Measurements from ENCODE around the gene LIN9.
A peak's percentile ranks its signal among the peaks of the same experiment; 100 is the strongest.
"Not testable (repeated sequence)": the region's sequence is repeated elsewhere in the genome, so short reads cannot be mapped to it uniquely, and the experiment has no call there.

LIN9 gene

DNA sequence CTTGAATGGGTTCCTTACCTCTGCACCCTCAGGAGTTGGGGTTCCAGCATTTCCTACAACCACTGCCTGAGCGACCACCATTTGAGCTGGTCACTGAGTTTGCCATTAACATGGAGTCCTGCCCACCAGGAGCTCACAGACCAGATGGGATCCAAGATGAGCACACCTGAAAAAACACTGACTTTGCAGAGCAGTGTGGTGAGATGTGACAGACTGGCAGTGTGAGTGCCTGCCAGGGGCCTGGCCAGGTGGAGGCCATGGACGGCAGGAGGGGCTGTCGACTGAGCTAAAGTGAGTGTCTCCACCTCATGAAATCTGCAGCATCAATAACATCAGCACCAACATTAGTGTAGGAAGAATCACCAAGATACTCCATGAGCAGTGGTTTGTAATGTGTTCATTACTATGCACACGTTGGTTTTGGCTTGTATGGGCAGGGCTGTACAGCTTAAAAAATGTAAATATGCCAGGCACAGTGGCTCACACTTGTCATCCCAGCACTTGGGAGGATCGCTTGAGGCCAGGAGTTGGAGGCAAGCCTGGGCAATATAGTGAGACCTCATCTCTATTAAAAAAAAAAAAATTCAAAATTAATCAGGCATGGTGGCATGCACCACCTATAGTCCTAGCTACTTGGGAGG is 97.7 kb downstream of the LIN9 start:
- DNase-seq (ENCODE audit: low spot score), result no peak

- DNase-seq (ENCODE audit: low spot score), result no peak
These were observed 98.3 kb downstream of the LIN9 start for GRCh38 chr1:226210571-226211176.

DNA sequence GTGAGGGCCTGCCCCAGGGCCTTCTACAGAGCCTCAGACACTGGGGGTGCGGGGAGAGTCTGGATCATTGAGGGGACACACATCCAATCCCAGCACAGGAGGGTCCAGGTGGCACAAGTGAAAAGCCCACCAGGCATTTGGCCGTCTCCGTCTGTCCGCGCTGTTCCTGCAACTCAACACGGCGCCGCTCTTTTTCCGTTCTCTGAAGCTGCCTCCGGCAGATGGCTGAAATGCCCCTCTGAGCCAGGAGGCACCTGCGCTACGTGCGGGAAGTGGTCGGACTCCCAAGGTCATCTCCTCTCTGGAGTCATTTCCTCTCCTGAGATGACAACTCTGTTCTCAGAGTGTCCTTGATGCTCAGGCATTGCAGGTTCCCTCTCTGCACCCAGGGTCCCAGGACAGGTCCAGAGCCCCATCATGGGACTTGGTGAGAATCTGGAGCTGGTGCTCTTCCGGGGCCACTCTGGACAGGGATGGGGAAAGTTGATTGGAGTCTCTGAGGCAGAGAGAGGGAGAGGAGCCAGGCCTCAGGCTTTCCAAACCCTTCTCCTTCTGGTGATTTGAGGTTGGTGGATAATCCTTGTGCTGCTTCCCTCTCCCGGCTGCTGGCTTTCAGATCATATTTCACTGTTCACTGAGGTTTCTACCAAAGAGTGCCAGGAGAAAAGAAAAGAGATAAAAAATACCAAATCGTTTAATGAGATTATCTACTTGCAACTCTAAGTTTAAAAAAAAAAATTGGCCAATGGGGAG is 99.5 kb downstream of the LIN9 start:
- no peak for DNase-seq (ENCODE audit: low spot score)

- DNase-seq (ENCODE audit: low spot score), result no peak
These were observed 101.9 kb downstream of the LIN9 start for GRCh38 chr1:226207048-226207447.

DNA sequence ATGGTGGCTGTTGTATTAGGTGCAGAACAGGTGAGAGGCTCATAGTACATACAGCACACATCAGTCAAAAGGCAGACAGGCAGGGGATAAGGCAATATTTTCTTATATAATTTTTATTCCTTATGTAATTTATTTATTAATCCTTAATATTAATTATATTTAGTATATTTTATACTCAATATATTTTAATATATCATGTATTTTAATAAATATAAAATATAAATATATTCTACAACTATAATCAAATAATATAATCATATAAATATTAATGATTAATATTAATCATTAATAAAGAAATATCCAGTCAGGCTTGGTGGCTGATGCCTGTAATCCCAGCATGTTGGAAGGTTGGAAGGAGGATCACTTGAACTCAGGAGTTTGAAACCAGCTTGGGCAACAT is 104.8 kb downstream of the LIN9 start:
- no peak for DNase-seq (ENCODE audit: low spot score)

DNA sequence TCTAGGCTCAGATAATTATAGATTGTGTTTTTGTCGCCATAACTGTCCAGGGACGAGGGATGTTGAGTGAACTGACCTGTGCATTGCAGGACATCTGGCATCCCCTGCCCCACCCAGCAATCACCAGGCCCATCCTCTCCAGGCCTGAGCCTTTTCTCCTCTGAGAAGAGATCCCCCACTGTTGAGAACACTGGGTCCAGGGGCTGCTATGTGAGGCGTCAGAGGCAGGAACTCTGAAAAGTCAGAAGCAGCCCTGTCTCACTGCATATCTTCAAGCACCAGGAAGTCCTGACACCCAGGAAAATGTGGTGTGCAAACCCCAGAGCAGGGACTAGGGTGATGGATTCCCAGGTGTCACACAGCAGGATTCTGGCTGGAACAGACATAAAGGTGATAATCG is 105.3 kb downstream of the LIN9 start:
- no peak for DNase-seq (ENCODE audit: low spot score)

- DNase-seq (ENCODE audit: low spot score), result no peak
These were observed 105.7 kb downstream of the LIN9 start for GRCh38 chr1:226203240-226203639.

DNA sequence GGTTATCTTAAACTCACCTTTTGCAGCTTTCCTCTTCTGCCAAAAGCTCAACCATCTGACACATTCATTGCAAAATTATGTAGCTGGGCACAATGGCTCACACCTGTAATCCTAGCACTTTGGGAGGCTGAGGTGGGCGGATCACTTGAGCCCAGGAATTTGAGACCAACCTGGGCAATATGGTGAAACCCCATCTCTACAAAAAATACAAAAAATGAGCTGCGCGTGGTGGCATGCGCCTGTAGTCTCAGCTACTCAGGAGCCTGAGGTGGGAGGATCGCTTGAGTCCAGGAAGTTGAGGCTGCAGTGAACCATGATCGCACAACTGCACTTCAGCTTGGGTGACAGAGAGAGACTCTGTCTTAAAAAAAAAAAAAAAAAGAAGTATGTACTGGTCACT is 106.3 kb downstream of the LIN9 start:
- not testable (repeated sequence) for DNase-seq (ENCODE audit: low spot score)

GRCh38 chr1:226202246-226202645 is 106.7 kb downstream of the LIN9 start:
- no peak for DNase-seq (ENCODE audit: low spot score)

DNA sequence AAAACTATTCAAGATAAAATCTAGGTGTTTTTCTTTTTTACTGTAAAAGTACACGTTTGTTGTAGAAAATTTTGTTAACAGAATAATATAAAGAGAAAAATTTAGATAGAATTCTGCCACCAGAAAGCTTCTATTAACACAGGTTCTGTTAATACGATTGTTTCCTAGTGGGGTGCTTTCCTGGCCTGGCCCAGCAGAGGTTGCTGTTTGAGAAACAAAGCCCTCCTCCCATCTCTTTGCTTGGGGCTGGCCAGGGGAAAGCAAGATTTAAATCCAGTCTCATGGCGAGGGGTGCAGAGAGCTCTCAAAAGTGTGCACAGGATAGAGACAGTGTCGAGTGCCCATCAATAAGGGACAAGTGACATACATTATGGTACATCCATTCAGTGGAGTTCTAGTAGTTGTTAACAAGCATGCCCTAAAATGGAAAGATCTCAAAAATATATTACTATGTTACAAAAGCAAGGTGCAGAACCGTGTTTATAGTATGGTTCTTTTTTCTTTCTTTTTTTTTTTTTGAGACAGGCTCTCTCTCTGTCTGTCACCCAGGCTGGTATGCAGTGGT is 107.9 kb downstream of the LIN9 start:
- no peak for DNase-seq (ENCODE audit: low spot score)

GRCh38 chr1:226199971-226200370 is 109.0 kb downstream of the LIN9 start:
- DNase-seq (ENCODE audit: low spot score), result no peak

DNA sequence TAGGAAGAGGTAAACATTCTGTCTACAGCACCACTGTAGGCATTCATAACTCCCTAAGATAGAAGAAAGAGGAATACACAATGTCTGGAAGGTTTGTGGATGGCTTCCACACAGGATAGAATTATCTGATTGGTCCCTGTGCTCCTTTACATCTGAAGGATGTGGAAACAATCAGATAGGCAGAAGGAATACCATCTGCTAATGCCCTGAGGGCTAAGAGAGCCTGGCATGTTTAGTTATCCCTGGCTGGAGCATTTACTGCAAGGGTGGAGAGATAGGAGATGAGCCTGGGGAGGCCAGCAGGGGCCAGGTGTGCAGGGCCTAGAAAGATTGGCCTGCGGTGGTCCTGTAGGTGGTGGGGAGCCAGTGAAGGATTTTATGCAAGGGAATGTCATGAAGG is 113.8 kb downstream of the LIN9 start:
- DNase-seq (ENCODE audit: low spot score), result no peak

DNA sequence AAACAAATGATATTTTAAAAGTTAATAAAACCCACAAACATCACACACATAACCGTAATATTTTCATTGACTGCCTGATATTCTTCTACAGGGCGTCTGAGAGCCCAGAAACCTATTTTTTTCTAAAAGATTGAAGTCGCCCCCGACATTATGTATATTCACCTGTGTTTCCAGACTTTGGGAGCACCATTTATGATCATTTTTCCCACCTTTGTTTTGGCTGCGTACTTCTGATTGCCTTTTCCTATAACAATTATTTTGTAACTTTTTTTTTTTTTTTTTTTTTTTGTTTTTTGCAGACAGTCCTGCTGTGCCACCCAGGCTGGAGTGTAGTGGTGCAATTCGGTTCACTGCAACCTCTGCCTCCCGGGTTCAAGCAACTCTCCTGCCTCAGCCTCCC is 121.6 kb downstream of the LIN9 start:
- no peak for DNase-seq (ENCODE audit: low spot score)

GRCh38 chr1:226187019-226187322 is 122.0 kb downstream of the LIN9 start:
- no peak for DNase-seq (ENCODE audit: low spot score)

DNA sequence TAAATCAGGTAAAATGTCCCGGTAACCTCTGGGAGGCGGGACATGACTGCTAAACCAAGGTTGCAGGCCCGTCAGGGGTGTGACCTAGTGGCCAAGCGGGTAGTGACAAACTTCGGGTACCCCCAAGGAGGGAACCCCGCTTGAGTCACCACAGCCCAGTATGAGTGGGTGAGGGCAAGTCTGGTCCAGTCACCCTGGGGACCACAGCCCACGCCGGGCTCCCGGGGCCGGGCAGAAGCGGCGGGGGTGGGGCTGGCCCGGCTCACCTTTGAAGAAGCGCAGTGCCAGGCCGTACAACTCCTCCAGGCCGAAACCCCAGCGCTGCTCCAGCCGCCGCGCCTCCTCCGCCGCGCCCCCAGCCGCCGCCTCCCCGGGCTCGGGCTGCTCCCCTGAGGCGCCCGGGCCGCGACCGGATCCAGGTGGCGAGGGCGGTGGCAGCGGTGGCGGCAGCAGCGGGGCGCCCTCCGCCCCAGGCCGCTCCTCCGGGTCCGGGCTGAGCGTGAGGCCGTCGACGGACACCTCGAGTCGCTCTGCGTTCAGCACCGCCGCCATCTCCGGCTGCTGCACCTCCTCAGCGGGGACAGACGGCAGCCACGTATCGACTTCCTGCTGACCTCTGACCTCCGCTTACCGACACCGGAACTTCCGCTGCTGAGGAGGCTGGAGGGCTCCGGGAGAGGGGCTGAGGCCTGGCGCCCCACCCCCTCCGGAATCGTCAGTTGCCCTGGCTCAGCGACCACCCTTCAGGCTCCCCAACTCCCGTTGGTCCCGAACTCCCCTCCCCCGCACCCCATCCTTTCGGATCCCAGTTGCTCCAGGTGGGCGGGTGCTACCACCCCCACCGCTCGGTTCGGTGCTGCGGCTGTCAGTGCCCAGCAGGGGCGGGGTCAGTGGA is 122.6 kb downstream of the LIN9 start, which contains the start of gene ACBD3:
ACBD3 (minus strand) TSS at position 618 of the 895 bp plus-strand sequence; CDS start at position 552, 66 bp downstream.
- peak; percentile 96 for DNase-seq (ENCODE audit: low spot score)

- no peak for DNase-seq (ENCODE audit: low spot score)
These were observed 123.6 kb downstream of the LIN9 start for GRCh38 chr1:226185141-226186036.

- peak; percentile 49 for DNase-seq (ENCODE audit: low spot score)
These were observed 126.8 kb downstream of the LIN9 start for GRCh38 chr1:226181996-226182714.
